PC-3 (cell line): ENCODE results near the gene ITCH.

Experiments
- EZH2phosphoT487 ChIP-seq: fragments of 300-600 bp; sonication (generic); IDR thresholded peaks from 2 replicates; pipeline ENCODE4 v1.6.1; 2018; ENCODE audit warnings: mild to moderate bottlenecking, antibody characterized with exemption, low read length, borderline replicate concordance
- TF ChIP-seq, protein P1 (sequence below): fragments of 300-600 bp; sonication (generic); conservative IDR thresholded peaks from 2 replicates; pipeline ENCODE4 v1.5.1; 2017; ENCODE audit warnings: antibody characterized with exemption, low read depth, mild to moderate bottlenecking, low read length

GRCh38 chr20:34472246-34472925, 109.3 kb downstream of the ITCH start:
- TF ChIP-seq, protein P1, sequence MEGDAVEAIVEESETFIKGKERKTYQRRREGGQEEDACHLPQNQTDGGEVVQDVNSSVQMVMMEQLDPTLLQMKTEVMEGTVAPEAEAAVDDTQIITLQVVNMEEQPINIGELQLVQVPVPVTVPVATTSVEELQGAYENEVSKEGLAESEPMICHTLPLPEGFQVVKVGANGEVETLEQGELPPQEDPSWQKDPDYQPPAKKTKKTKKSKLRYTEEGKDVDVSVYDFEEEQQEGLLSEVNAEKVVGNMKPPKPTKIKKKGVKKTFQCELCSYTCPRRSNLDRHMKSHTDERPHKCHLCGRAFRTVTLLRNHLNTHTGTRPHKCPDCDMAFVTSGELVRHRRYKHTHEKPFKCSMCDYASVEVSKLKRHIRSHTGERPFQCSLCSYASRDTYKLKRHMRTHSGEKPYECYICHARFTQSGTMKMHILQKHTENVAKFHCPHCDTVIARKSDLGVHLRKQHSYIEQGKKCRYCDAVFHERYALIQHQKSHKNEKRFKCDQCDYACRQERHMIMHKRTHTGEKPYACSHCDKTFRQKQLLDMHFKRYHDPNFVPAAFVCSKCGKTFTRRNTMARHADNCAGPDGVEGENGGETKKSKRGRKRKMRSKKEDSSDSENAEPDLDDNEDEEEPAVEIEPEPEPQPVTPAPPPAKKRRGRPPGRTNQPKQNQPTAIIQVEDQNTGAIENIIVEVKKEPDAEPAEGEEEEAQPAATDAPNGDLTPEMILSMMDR = no peak
- TF ChIP-seq EZH2phosphoT487 = no peak
